GM21723 (cell line): ENCODE data around the gene MBD3L3.
"Not testable (repeated sequence)": the region's sequence is repeated elsewhere in the genome, so short reads cannot be mapped to it uniquely, and the experiment has no call there.

ENCODE experiments used
- ATAC-seq: cut with Tn5 transposase; IDR thresholded peaks from one replicate; pipeline ENCODE4 v1.9.1; 2021; ENCODE audit warnings: mild to moderate bottlenecking, moderate library complexity; ENCODE audit not compliant: unreplicated experiment

The MBD3L3 gene

GRCh38 chr19:7058576-7058975 lies at the start of gene MBD3L3:
MBD3L3 (minus strand) TSS chr19:7058676; CDS start chr19:7058605, 71 bp downstream.
- ATAC-seq = not testable (repeated sequence)

GRCh38 chr19:7106711-7107657 lies 48.5 kb upstream of the MBD3L3 start:
- no peak for ATAC-seq

GRCh38 chr19:7104747-7105447 lies 46.4 kb upstream of the MBD3L3 start:
- no peak for ATAC-seq

GRCh38 chr19:7101498-7102253 lies 43.2 kb upstream of the MBD3L3 start:
- no peak for ATAC-seq

GRCh38 chr19:7099597-7099921 lies 41.1 kb upstream of the MBD3L3 start:
- no peak for ATAC-seq

- ATAC-seq = peak; percentile 82
These were observed 40.5 kb upstream of the MBD3L3 start for GRCh38 chr19:7098701-7099596.

- ATAC-seq = no peak
These were observed 39.6 kb upstream of the MBD3L3 start for GRCh38 chr19:7098096-7098495.

GRCh38 chr19:7088999-7089398 lies 30.5 kb upstream of the MBD3L3 start:
- ATAC-seq = no peak

GRCh38 chr19:7083076-7083956 lies 24.8 kb upstream of the MBD3L3 start:
- no peak for ATAC-seq

- no peak for ATAC-seq
These were observed 19.5 kb upstream of the MBD3L3 start for GRCh38 chr19:7078008-7078407.

- no peak for ATAC-seq
These were observed 17.7 kb upstream of the MBD3L3 start for GRCh38 chr19:7076151-7076550.

GRCh38 chr19:7074705-7075282 lies 16.3 kb upstream of the MBD3L3 start:
- no peak for ATAC-seq

- no peak for ATAC-seq
These were observed 14.1 kb upstream of the MBD3L3 start for GRCh38 chr19:7072541-7072940.

GRCh38 chr19:7069904-7070226 lies 11.4 kb upstream of the MBD3L3 start:
- ATAC-seq = no peak

GRCh38 chr19:7069042-7069903 lies 10.8 kb upstream of the MBD3L3 start, which contains the start of gene ZNF557:
ZNF557 (plus strand) TSS chr19:7069703; CDS start chr19:7075075, 5,372 bp downstream.
- peak; percentile 90 for ATAC-seq

- no peak for ATAC-seq
These were observed 10.1 kb upstream of the MBD3L3 start for GRCh38 chr19:7068599-7068998.

- no peak for ATAC-seq
These were observed 9.2 kb upstream of the MBD3L3 start for GRCh38 chr19:7067716-7068115.

GRCh38 chr19:7067122-7067521 lies 8.6 kb upstream of the MBD3L3 start:
- not testable (repeated sequence) for ATAC-seq
